Lower leg skin (tissue), 3 donors: ENCODE results near the gene KLHL24.

Experiments used
- CTCF ChIP-seq, 3 donors: fragments of 450-650 bp; IDR thresholded peaks; one replicate each; pipeline ENCODE4 v1.5.1; 2016; ENCODE audit warnings: antibody characterized with exemption in 3 of 3, mild to moderate bottlenecking in 3 of 3, moderate library complexity in 2 of 3
- POLR2A ChIP-seq, 2 donors: fragments of 450-650 bp; IDR thresholded peaks; one replicate each; pipeline ENCODE4 v1.6.1; 2016 to 2017; ENCODE audit warnings: antibody characterized with exemption in 2 of 2, mild to moderate bottlenecking in 1 of 2, moderate library complexity in 1 of 2

- TF ChIP-seq CTCF (IDR thresholded peaks at IDR 0.05) (no peak), POLR2A (IDR thresholded peaks at IDR 0.05) (no peak)
Measured at GRCh38 chr3:183650554-183650953, 15.1 kb downstream of the KLHL24 start.
